ENCODE measurements around the gene RNF213.

DNA sequence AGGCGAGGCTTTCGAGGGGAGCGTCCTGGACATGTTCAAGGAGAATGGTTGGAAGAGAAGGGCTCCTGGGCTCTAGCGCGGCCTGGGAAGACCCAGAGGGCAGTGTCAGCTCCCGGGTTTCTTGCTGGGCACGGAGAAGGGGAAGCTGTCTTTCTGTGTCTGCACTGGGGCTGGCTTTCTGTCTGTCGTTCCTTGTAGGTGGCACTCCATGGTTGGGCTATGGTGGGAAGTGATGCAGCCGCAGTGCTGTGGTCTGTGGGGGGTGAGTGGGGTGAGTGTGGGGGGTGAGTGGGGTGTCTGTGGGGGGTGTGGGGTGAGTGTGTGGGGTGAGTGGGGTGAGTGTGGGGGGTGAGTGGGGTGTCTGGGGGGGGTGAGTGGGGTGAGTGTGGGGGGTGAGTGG is 13.7 kb downstream of the RNF213 start:
- TF ChIP-seq, protein P1, sequence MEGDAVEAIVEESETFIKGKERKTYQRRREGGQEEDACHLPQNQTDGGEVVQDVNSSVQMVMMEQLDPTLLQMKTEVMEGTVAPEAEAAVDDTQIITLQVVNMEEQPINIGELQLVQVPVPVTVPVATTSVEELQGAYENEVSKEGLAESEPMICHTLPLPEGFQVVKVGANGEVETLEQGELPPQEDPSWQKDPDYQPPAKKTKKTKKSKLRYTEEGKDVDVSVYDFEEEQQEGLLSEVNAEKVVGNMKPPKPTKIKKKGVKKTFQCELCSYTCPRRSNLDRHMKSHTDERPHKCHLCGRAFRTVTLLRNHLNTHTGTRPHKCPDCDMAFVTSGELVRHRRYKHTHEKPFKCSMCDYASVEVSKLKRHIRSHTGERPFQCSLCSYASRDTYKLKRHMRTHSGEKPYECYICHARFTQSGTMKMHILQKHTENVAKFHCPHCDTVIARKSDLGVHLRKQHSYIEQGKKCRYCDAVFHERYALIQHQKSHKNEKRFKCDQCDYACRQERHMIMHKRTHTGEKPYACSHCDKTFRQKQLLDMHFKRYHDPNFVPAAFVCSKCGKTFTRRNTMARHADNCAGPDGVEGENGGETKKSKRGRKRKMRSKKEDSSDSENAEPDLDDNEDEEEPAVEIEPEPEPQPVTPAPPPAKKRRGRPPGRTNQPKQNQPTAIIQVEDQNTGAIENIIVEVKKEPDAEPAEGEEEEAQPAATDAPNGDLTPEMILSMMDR (IDR thresholded peaks at IDR 0.05; ENCODE audit: low read depth, low read length): no peak
- no peak for TF ChIP-seq EZH2phosphoT487 (IDR thresholded peaks at IDR 0.05; ENCODE audit: low read depth)

Data from OCI-LY3 (cell line).